ENCODE results near the gene SEC16A.

DNA sequence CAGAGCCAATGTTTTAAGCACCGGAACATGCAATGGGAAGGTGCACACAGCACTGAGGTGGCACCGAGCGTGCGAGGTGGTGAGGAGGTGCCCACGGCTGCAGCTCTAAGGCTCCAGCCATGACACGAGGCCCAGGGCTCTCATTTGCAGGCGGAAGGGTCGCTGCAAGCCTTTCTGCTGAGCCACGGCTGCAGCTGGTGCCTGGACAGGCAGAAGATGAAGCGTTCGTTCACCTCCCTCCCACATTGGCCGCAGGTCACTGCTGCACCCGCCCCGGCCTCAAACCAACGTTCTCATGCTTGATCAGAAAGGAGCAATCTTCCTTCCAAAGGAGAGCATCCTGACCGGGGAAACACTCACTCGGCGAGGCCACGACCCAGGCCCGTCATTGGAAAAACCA lies 38.7 kb downstream of the SEC16A start:
- TF ChIP-seq, protein P1, sequence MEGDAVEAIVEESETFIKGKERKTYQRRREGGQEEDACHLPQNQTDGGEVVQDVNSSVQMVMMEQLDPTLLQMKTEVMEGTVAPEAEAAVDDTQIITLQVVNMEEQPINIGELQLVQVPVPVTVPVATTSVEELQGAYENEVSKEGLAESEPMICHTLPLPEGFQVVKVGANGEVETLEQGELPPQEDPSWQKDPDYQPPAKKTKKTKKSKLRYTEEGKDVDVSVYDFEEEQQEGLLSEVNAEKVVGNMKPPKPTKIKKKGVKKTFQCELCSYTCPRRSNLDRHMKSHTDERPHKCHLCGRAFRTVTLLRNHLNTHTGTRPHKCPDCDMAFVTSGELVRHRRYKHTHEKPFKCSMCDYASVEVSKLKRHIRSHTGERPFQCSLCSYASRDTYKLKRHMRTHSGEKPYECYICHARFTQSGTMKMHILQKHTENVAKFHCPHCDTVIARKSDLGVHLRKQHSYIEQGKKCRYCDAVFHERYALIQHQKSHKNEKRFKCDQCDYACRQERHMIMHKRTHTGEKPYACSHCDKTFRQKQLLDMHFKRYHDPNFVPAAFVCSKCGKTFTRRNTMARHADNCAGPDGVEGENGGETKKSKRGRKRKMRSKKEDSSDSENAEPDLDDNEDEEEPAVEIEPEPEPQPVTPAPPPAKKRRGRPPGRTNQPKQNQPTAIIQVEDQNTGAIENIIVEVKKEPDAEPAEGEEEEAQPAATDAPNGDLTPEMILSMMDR (IDR thresholded peaks at IDR 0.05; ENCODE audit: insufficient read depth, low read depth, low read length) = no peak
- no peak for TF ChIP-seq EZH2 (IDR thresholded peaks at IDR 0.05; ENCODE audit: insufficient read depth, low read length)
